Stimulated activated effector memory CD8-positive, alpha-beta T cell treated with anti-CD3 and anti-CD28 coated beads, Interleukin-12 subunit alpha, Interleukin-12 subunit beta, amount 100 ng/mL, for 72 hours (primary cell): ENCODE data around the gene AAMP.

Experiments used
- ATAC-seq: fragments of 150-1000 bp; cut with Tn5 transposase; 2 replicates; pipeline ENCODE4 v1.10.0; 2021
- DNase-seq, 2 donors: peaks; one replicate each; pipeline ENCODE4 v3.0.0; 2021 to 2022; ENCODE audit warnings: low spot score in 2 of 2
- H3K27ac Mint-ChIP-seq: one replicate; pipeline ENCODE4 v1.8.0; 2022; ENCODE audit warnings: mild to moderate bottlenecking, mixed read lengths
- H3K36me3 Mint-ChIP-seq: one replicate; pipeline ENCODE4 v1.8.0; 2022; ENCODE audit warnings: mild to moderate bottlenecking, mixed read lengths
- H3K4me1 Mint-ChIP-seq: one replicate; pipeline ENCODE4 v1.8.0; 2022; ENCODE audit warnings: mixed read lengths
- H3K4me3 Mint-ChIP-seq: one replicate; pipeline ENCODE4 v1.8.0; 2022; ENCODE audit warnings: mild to moderate bottlenecking, mixed read lengths
- H3K9me3 Mint-ChIP-seq: one replicate; pipeline ENCODE4 v1.8.0; 2022; ENCODE audit warnings: mixed read lengths

Gene AAMP

GRCh38 chr2:218216674-218217359, 53.1 kb downstream of the AAMP start, which contains the start of gene ARPC2:
Gene ARPC2, plus strand, starts transcription at chr2:218217189. Its CDS starts 282 bp downstream, at chr2:218217471.
- Mint-ChIP-seq H3K4me3 (peak within 1 kb of the TSS; percentile 91), H3K36me3 (peaks cover 60% of the 10 kb centered on the region), H3K4me1 (peaks cover 33% of the 10 kb centered on the region), H3K9me3 (no peaks in the 10 kb centered on the region), H3K27ac (peak within 1 kb of the TSS; percentile 96)
- DNase-seq (peak; percentile 93 to 98), ATAC-seq (peak; percentile 86)

GRCh38 chr2:218216336-218216673, 53.6 kb downstream of the AAMP start:
- Mint-ChIP-seq H3K9me3 (no peaks in the 10 kb centered on the region), H3K36me3 (peaks cover 55% of the 10 kb centered on the region), H3K27ac (peak overlapping the region; percentile 96), H3K4me3 (peak overlapping the region; percentile 91), H3K4me1 (peaks cover 28% of the 10 kb centered on the region)
- DNase-seq: no peak
- ATAC-seq: no peak
